GM12891 (cell line): ENCODE data around the gene CDK11A.
"Not testable (repeated sequence)": the region's sequence is repeated elsewhere in the genome, so short reads cannot be mapped to it uniquely, and the experiment has no call there.

ENCODE experiments used
- PAX5 ChIP-seq: IDR thresholded peaks from 2 replicates; pipeline ENCODE4 v1.6.1; 2011; ENCODE audit warnings: low read length, moderate library complexity, mild to moderate bottlenecking; ENCODE audit not compliant: insufficient read depth, severe bottlenecking
- POLR2A ChIP-seq: IDR thresholded peaks from 2 replicates; pipeline ENCODE4 v1.6.1; 2011; ENCODE audit warnings: low read depth, low read length, control low read depth
- POLR2AphosphoS5 ChIP-seq: IDR thresholded peaks from 2 replicates; pipeline ENCODE4 v1.6.1; 2011; ENCODE audit warnings: low read depth, low read length, control low read depth
- SPI1 ChIP-seq: IDR thresholded peaks from 2 replicates; pipeline ENCODE4 v1.6.1; 2011; ENCODE audit warnings: low read depth, low read length, control low read depth
- TAF1 ChIP-seq: IDR thresholded peaks from 2 replicates; pipeline ENCODE4 v1.6.1; 2011; ENCODE audit warnings: low read depth, low read length, control low read depth

DNA sequence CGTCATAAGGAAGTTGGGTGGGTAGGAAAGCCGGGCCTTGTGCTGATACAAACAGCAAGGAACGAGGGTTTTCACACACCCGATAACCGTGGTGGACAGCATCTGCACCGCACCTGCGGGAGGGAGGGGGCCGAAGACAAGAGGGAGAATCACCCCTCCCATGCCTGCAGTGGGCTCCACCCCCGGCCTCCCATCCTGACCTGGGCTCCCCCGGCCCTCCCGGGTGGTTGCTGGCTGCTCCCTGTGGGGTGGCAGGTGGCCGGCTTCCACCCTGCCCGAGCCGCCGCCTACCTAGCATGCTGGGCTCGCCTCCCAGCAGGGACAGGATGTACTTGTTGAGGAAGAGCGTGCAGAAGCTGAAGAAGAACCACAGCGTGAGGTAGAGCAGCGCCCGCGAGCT lies 48.1 kb downstream of the CDK11A start:
- TF ChIP-seq POLR2AphosphoS5, POLR2A, SPI1, TAF1, PAX5: not testable (repeated sequence)
